OCI-LY1 (cell line): ENCODE data around the gene GSK3A.

Experiments
- CTCF ChIP-seq: fragments of 200-600 bp; sonication (generic), shearing (Covaris generic); IDR thresholded peaks from 2 replicates; pipeline ENCODE4 v1.5.1; 2017; ENCODE audit warnings: mild to moderate bottlenecking, antibody characterized with exemption, low read length, moderate library complexity, mixed read lengths
- EZH2 ChIP-seq: fragments of 200-600 bp; sonication (generic), shearing (Covaris generic); IDR thresholded peaks from 2 replicates; pipeline ENCODE4 v1.8.0; 2017; ENCODE audit warnings: borderline replicate concordance, mixed run types, mild to moderate bottlenecking, antibody characterized with exemption, low read length, moderate library complexity, mixed read lengths

GRCh38 chr19:42242512-42243409 is at the start of gene GSK3A:
- TF ChIP-seq CTCF = no peak
- TF ChIP-seq EZH2 = no peak
